DMS114 treated with DMSO at 0.1 percent for 48 hours (cell line): ENCODE measurements around the gene CEBPG.

Source experiments
- DNase-seq: peaks from one replicate; lab custom pipeline; 2025; ENCODE audit not compliant: unreplicated experiment; lab: John Stamatoyannopoulos, UW

Gene CEBPG

DNA sequence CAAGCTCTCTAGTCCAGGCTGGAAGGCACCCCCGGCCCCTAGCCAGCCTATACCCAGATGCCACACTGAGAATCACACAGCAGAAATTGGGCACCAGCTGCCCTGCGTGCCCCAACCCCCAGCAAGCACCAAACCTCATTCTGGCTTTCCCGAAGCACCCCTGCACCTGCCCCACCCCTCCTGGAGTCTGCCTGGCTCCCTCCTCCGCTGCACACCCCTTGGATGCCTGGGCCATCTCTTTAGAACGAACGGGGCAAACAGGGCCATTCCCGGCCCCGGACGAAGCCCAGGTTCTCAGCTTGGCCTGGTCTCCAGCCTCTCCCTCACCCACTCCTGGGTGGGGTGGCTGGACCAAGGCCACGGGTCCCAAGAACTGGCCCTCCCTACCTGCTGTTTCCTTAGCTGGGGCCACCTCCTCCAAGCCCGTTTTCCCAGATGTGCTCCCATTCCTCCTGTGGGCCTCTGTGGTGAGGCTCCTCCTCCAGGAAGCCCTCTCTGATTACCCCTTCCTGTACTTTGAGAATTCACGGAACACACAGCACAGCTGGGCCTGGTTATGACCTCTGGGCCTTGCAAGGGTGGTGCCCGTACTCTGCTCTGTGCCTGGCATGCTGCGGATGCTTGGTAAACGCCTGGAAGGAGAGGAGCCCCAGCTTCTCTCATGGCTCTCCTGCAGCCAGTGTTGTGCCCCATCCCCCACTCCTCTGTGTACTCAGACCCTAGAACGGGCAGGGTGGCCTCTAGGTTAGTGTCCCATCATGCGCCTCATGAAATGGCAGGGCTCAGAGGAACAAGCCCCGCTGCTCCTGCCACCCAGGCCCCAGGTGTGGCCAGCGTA is 21.4 kb downstream of the CEBPG start:
- DNase-seq = no peak

DNA sequence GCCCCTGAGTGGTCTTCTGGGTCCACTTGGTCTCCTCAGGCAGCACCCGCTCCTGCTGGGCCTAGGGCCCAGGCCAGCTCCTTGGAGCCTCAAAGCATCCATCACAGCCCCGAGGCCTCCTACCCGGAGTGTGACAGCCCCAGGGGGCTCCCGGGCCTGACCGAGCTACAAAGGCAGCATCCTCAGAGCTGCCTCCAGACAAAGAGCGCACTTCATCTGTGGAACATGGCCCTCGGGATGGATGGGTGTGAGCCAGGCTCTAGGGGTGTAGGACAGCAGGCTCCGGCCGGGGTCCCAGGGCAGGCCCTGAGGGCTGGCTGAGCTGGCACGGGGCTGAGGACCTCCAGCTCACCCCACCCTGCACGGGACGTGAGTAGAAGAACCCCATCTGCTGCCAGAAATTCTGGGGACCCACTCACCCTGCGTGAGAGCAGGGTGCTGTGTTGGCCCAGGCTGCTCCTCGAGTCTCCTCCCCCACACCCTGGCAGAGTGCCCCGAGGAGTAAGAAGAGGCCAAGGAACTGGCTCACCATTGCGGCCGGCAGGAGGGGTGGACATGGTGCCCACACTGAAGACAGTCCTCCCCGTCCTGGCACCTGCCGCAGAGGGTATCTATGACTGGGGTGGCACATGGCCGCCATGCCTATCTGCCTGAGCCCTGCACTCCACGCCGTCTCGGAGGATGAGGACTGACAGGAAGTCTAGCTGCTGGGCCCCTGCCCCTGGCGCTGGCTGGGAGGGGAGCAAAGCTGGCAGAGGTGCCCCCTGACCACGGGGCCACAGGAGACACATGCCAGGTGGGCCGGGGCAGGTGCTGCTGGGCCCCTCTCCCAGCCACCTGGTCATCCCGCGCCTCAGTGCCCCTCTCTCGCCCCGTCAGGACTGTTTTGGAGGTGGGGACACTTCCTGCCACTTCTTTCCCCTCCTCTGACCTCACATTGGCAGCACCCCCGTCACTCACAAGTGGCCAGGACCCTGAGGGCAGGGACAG is 22.3 kb downstream of the CEBPG start:
- no peak for DNase-seq

DNA sequence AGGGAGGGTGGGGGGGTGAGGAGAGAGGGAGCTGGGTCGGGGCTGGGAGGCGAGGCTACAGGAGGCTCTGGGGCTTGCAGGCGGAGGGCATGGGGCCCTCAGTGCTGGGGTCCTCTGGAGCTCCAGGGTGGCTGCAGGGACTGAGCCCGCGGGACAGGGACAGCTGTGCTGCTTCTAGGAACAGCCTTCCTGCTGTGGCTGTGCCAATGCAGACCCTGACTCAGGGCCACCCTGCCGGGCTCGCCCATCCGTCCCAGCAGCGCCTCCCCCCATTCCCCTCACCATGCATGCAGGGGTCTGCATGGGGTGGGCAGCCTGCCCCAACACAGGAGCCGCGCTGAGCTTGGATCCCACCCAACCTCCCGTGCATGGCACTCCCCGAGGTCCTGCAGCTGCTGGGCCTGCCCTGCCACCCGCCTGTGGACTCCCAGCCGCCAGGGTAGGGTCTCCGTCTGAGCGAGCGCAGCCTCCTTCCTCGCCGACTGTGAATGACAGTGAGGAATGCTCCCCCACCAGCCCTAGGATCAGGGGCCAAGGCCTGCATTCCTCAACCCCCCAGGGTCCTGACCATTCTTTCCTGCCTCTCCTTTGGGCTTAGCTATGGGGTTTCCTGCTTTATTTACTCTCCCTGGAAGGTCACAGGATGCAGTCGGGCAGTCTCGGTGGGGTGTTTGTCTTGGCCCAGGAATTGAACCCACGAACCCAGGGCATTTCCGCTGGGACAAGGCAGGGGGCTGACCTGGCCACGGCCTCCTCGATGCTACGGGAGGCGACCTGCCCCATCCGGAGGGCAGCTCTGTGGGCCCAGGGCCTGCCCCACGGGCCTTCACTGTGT is 23.4 kb downstream of the CEBPG start:
- DNase-seq = no peak

DNA sequence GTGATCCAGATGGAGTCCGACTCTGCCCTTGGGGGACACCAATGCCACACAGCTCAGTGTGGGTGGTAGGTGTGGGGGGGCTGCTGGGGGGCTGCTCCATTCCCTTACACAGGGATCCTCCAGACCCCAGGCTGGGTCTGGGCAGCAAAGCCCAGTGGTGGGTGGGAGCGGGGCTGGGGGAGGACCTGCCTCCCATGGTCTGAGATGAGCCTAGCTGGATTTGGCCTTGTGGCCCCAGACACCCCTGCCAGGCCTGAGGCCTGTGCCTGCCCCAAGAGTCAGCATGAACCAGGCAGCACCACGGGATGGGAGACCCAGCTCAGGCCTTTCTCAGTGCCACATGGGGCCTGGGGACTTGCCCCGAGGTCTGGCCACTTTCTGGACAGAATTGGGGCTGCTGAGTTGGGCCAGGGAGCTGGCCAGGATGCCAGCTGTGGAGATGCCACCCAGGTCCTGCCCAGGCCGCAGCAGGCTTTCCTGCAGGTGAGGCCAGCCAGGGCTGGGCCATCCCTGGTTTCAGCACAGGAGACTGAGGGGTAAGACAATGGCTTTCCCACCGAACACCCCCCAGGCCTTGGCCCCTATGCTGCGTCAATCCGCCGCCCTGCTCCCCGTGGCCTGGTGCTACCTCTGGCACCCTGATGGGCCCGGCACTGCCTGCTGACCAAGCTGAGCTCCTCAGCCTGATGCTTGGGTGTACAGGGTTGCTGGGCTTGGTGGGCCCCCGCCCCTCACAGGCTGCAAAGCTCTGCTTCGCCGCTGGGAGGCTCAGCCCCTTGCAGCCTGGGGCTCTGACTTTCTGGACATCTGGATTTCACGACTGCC is 24.2 kb downstream of the CEBPG start:
- no peak for DNase-seq

DNA sequence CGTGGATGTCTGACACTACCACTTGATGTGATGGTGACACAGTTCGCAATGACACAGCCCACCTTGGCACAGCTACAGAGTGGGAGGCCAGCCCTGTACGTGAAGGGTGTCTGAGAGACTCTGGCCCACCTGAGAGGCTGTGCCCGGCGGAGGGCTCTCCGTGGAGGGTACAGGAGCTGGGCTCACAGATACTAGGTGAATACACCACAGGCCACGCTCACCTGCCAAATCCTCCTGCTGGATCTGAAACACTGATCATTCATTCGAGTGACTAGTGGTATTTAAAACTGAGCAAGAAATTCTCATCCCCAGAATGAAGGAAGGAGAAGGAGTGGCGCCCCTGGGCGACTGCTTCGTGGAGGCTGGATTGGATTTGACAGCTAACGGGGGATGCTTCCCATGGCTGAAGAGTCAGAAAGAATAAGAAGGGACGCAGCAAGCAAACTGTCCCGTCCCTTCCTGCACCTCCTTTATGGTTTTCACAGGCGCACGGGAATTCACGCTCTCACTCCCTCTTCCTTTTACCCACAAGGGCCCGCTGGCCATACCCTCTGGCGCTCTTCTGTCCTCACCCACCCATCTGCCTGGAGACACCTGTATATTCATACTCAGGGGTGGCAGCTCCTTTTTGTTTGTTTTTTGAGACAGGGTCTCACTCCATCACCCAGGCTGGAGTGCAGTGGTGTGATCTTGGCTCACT is 25.0 kb downstream of the CEBPG start:
- no peak for DNase-seq

DNA sequence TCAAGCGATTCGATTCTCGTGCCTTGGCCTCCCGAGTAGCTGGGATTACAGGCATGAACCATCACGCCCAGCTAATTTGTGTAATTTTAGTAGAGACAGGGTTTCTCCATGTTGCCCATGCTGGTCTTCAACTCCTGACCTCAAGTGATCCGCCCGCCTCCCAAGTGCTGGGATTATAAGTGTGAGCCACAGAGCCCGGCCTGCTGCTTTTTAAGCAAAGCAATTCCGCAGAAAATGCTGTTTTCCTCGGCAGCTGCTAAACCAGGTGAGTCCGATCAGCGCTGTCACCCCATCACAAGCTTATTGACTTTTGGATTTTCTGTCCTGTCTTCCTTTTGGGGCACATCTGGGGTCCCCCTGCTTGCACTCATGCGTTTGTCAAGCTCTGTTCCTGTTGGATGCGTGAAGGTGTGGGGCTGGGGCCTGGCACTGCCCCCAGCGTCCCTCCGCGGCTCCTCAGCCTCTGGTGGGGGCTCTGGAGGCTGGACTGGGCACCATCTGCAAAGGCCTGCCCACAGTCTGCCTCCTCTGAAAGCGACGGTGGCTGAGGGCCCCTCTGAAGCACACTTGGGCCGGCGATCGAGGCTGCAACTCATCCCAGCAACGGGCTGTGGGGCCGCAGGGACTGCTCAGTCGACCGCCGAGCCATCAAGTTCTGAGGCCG is 25.7 kb downstream of the CEBPG start:
- no peak for DNase-seq

DNA sequence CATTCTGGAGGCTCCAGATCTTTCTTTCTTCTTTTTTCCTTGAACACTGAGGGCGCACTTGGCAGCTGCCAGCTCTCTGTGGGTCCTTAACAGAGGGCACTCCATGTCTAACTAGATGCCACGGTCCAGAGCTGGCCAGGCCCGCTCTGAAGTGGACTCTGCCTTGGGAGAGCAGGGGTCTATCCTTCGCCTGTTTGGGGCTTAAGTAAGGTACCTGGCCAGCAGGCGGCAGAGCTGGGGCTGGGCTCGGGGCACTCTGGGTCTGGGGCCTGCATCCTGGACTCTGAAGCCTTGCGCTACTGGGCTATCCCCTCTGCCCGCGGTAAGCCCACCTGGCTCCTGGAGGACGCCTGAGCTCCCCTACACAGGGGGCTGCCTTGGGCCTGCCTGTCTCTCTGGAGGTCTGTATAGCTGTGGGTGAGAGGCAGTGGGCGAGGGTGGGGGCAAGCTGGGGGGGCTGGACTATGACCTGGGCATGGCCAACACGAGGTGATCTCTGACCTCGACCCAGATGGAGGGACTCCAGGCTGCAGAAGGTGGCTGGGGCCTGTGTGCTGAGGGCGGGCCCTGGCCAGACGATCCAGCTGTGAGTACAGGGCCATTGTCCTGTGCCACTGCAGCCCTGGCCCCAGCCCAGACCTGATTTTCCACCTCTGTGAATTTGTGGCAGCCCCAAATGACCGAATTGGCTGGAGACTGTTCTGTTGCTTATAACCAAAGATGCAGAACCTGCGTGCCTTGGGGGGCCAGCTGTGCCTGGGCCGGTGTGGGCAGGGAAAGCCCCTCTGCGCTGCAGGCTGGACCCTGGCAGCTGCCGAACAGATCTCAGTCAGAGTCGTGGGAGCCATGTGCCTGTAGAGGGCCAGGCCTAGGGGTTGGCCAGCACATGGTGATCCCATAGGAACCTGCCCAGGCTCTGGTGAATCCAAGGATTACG is 26.5 kb downstream of the CEBPG start:
- no peak for DNase-seq

DNA sequence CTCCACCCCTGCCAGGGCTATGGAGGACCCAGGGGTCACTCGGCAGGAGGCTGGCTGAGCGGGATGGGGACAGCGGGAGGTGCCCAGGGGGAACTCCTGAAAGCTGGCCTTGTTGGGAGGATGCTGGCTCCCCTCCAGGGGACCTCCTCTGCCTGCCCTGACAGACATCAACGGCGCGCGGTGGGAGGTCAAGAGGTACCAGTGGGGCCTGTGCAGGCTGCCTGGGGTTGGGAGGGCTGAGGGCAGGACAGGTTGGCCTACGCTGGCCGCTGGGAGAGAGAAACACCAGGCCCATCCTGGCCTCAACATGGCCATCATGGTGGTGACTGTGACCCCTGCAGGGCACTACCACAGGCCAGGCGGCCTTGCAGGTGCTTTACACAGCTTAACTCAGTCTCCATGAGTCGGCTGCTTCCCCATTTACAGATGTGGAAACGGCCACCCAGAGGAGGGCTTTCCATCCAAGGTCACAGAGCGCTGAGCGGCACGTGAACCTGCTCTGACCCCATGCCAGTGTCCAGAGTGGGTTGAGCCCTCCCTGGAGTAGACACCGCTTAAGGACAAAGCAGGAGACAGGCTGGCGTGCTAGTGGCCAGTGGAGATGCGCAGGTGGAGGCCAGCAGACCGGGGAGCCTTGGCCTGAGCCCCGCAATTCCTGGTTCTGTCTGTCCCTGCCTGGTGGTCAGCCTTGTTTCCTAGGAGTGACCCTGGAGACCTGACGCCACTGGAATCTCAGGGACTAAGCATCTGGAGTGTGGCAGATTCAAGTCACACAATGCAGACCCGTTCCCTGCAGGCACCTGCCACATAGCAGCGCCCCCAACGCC is 27.6 kb downstream of the CEBPG start:
- no peak for DNase-seq

DNA sequence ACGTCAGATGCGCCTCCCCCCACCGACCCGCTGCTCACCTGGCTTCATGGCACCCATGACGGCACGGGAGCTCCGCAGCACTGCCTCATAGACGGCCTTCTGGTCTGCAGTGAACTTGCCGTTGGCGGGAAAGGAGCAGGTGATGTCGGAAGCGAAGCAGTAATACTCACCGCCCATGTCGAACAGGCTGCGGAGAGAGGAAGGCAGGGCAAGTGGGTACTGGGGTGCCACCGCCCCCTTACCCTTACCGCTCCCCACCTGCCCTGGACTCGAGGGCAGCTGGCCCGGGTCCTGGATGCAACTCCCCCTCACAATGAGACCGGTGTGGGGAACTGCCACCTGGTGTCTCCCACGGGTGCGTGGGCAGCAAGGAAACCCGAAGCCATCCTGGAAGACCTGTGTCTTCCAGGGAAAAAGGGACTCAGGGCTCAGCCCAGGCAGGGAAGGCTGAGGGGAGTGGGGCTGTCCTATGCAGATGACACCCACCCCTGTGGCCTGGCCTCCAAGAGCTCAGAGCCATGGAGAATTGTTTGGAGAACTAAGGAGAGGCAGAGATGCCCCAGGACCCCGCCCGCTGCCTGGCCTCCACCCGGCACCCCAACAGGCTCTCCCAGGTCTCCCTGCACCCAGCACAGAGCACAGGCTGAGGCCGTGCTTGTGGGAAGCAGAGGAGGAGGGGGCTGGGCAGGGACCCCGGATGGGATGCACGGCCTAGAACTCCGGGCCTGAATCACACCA is 28.3 kb downstream of the CEBPG start:
- no peak for DNase-seq

DNA sequence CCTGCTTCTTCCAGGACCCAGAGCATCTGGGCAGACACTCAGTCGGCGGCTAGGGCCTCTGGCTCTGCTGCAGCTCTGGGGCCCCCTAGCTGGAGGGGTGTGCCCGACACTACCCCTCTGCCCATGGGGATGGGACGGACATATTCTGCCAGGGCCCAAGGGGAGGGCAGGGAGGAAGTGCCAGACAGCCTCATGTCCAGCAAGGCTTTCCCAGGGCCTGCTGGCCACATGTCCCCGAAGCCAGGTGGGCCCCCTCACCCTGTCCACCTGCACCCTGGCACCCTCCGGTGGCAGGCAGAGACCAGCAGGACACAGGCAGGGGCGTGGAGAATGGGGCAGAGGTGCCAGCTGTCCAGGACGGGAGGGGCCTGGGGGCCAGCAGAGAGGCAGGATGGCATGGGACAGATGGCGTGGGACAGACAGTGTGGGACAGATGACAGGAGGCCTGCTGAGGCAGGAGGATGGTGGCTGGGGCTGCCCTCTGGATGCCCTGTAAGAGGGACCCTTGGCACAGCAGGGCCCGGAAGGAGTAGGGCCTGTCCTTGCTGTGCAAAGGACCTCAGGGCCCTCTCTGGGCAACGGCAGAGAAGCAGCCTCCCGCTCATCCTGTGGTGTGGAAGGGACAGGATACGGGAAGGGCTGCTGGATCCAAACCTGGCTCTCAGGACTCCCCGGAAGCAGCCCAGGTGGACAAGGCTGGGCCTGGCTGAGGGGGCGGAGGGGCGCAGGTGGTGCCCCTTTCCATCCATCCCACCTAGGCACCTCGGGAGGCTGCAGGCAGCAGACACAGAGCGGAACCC is 29.1 kb downstream of the CEBPG start:
- DNase-seq = no peak

DNA sequence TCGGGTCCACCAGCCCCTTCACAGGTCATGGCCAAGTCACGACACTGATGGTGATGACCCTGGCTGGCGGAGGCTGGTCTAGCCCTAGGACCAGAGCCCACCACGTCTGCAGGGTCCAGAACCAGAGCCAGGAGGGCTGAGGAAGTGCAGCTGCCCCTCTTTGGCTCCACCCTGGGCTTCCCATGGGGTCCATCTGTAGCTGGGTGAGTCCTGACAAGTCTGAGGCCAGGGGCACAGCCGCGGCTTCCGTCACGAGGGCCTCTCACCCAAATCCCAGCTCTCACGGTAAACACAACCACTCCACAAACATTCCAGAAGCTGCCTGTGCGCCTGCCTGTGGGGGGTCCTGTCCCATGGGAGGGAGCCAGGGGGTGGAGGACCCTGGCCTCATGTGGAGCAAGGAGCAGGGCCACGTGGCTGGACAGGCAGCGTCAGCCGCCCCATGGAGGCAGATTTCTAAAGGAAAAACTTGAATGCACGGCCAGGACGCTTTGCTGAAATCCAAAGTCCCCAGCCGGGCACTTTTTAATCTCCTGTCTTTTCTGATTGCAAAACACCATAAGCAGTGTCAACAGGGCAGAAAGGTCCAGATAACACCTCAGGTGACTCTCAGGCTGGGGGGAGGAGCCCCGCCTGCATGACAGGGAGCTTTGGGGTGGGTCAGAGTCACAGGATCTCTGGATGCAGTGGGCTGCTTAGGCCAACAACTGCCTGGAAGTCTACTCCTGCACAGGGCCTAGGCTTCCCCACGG is 29.9 kb downstream of the CEBPG start:
- no peak for DNase-seq

DNA sequence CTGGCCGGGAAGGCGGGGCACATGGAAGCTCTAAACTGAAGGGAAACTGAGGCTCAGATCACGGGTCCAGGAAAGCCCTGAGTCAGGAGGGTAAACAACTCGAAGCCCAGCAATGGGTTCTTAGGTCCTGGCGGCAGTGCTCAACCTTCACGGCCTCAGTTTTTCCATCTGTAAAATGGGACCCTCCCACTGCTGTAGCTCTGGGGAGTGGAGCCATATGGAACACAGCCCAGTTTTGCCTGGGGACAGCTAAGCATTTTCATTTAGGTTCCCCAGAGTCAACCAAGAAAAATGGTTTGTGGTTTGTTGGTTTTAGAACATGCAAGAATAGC is 30.4 kb downstream of the CEBPG start:
- DNase-seq = no peak

DNA sequence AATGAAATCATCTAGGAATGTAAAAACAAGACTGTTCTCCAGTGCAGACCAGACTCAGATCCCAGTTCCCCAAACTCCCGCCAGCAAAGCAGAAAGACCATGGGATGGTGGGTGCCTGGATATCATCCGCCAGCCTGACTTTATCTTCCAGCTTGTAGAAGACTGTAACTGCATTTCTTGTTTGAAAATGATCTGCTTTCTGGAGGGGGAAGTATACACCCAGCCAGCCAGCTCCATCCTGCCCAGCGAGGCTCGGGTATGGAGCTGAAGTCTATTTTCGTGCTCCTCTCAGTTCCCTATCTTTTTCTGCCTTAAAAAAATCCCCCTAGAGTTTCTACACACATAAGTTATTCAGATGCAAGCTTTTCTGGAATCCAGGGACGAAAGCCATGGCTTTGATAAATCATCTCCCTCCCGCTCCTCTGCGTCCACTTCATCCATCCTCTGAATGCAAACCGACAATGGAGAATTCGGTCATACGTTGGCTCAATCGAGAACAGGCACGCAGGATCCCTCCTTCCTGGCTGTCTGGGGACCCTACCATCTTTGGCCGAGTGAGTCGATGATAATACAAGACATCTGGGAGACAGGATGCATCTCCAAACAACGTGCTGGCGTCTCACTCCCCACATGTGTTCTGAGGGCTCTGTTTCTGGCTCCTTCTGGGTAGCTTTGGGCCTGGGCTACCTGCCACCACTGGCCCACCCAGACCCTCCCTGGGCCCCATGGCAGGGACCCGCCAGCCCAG is 31.2 kb downstream of the CEBPG start:
- no peak for DNase-seq

DNA sequence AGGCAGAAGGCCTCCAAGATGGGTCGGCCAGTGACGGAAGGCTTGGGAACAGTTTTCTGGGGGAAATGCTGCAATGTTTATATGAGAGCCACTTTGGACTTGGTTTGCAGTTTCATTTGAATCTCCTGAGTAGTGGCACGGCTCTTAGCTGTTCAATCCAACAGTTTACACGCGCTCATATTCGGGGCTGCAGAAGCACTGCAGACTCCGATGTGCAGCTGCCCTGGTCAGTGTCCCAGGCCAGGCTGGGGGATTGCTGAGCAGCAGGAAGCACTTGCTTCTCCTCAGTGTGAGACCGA is 31.7 kb downstream of the CEBPG start:
- no peak for DNase-seq
